Hepatic stellate cell (primary cell): ENCODE results near the gene RAI1.

ENCODE experiments used
- DNase-seq: peaks from one replicate; pipeline ENCODE4 v3.0.0; 2011; ENCODE audit warnings: low spot score

The RAI1 gene

DNA sequence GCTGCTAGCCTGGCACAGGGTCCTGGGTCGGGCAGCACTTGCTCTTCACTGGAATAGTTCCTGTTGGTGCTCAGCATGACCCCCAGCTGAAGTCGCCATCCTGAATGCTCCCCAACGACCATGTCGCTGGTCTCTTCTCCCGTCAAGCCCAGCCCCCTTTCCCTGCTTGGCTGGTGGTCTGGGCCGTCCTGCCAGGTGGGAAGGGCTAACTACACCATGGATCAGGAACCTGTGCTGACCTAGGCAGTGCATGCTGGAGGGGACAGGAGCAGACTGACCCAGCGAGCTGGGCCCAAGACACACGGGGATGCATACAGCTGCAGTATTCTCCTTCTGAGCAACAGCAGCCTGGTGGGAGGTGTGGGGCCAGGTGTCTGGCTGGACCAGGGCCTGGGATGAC lies 164.7 kb downstream of the RAI1 start:
- DNase-seq, result no peak

DNA sequence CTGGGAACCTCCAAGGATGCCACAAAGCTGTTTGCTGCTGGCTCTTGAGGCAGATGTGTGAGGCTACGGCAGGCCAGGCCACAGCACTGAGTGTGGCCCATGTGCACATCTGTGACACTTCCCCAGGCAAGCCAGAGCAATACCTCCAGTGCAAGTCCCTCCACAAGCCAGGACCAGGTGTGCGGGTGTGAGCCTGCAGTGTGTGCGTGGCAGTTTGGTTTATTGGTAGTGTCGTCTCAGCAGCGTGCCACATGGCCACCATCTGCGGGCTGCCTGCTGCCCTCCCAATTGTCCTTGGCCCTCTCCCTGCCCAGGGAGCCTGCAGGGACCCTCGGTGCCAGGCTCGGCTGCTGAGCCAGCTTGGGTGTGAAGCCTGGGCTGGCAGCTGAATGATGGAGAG lies 165.4 kb downstream of the RAI1 start:
- DNase-seq, result no peak

DNA sequence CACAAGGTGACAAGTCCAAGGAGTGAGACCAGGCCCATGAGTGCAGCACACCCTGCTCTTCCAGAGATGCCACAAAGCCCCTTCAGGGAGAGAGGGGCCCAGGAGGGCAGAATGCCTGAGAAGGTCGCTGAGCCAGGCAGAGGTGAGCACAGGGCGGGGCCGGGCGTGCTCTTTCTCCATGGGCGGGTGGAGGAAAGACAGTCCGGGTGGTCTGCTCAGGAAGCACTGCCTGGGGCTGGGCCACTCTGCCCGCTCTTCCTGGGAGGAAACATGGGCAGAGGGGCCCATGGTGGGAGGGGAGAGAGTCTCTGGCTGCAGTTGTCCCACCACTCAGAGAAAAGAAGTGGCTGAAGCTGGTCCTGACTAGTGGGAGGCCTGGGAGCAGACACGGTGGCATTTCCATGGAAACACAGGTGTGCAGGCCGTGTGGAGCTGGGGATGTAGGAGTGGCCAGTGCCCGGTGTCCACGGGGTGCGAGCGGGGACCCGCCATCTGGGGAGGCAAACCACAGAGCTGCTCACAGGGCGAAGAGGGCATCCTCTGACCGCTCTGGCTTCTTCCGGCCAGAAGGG lies 165.9 kb downstream of the RAI1 start:
- no peak for DNase-seq

DNA sequence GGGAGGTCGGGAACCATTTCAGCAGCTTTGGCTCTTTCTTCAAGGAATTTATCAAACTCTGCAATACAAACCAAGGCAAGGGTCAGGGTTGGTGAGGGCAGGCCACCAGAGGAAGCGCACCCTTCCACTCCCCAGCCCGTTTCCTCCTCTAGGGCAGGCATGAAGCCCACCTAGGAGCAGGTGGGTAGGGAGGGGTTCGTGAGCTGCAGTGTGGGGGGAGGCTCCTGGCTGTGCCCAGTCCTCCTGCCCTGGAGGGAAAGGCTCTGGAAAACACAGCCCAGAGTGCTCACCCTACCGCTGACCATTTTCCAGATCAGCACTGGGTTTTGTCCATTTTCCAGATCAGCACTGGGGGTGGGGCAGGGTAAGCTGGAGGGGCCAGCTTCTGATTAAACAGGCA lies 166.5 kb downstream of the RAI1 start:
- no peak for DNase-seq

DNA sequence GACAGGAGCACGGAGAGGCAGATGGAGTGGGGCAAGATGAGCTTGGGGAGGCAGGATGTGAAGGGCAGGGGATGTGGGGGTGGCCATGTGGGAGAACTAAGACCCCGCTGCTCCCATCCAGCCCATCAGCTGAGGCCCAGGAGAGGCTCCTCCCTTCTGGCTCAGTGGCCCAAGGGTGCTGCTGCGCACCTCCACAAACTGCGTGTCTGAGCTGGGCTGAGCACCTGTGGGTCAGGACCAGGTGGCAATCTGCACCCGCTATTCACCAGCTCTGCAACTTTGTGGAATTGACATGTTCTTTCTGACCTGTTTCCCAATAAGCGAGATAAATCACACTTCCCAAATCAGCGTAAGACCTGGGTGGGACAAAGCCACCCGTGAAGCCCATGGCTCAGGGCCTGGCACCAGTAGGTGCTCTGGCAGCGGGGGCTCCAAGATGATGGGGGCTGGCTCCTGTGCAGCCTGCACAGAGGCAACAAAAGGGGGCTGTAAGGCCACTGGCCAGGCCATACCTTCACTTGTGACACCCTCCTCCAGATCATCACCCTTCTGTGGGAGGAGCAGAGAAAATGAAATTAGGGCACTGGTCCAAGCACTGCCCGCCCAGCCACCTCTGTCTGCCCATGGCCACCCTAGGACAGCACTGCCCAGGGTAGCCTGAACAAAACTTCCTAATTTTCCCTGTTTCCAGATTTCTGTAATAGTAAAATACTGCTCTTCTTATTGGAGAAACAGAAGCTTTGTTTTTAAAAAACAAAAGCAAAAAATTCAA lies 167.2 kb downstream of the RAI1 start:
- no peak for DNase-seq

DNA sequence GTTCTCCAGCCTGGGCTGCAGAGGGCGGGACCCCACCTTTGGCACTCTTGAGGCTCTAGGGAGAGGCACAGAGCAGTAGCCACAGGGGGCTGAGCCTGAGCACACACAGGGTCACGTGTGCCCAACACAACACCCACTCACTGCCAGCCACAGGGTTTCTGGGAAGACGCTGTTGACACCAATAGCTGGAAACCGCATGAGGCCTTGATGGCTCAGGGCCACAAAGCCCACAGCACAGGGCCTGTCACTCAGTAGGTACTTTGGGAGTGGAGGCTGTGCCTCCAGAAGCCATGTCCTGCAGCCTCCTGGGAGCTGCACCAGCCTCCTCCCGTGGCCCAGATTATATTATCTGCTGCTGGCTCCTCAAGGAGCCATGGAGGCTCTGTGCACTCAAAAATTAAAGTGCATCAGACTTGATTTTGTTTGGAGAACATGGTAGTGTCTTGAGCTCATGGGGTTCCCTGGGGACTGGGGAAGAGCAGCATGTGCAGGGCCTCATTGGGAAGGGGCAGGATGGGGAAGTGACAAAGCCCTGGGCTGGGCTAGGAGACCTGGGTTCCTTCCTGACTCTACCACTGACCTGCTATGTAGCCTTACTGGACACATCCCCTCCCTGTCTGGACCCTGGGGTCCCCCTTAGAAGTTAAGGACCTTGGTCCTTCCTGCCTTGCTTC lies 168.0 kb downstream of the RAI1 start:
- no peak for DNase-seq

DNA sequence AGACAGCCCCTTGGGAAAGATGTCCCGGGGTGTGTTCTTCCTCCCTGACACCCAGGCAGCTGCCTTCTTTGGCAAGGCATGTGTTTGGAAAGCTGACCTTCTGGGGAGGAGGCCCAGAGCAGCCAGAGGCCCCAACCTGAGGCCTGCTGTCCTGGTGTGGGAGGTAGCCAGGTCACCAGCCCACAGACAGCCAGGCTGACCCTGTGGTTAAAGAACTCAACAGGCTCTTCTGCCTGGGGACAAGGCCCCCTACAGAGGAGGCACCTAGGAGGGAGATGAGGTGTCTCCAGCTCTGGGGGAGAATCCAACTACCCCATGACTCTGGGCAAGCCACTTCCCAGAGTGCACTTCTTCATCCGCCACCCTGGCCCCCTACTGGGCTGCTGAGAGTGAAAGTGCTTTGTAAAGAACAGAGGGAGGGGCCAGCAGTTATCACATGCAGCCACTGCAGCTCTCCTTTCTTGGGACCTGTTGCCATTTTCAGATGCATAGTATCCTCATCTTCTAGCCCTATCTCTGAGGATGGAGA lies 168.7 kb downstream of the RAI1 start:
- no peak for DNase-seq

DNA sequence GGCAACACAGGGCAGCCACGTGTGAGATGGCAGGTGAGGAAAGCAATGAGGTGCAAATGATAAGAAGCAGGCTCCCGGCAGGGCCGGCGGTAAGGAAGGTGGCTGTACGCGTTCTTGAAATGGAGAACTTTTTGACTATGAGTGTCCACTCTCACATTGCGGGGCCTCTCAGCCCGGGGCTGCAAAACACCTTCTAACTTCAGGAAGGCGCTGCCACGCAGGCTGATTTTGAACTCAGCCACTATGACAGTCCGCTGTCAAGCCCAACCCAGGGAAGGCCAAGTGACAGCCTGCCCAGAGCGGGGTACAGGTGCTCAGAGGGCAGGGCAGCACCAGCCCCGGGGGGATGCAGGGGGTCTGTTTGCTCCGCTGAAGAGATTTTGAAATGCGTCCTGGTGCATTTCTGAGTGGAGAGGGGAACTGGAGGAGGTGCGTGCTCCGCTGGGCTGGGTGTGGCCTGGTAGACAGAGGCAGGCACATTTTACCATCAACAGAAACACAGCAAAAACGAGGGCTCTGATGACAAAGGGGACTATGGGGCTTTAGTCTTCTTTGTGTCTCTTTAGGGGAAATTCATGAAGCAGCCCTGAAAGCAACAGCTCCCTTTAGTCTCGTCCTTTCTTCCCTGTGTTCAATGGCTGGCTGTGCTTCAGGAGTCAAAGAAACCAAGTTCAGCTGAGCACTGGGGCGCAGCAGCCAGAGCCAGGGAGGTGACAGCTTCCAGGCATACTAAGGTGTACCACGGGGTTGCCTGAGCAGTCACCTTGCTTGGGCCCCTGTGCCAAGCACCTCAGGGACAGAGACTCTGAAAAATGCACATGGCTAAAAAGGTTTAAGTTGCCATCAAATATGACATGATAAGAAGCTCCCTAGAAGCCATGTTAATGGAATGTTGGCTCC lies 170.1 kb downstream of the RAI1 start:
- no peak for DNase-seq

DNA sequence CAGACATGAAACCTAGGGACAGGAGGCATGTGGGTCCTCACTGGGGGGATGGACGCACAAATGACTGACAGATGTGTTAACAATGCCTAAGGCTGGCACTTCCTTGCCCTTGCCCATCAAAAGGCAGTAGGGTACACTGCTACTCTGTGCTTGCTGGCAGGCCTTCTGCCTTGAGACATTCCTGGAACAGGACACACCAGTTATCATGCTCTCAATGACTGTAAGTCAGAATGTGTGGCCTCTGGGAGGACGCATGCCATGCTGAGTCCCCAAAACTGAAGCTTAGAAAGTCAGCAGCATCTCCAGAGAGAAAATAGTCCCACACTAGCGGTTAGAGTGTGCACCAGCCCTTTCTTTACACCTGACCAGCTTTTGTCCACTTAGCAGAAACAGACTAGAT lies 171.7 kb downstream of the RAI1 start:
- DNase-seq, result no peak

DNA sequence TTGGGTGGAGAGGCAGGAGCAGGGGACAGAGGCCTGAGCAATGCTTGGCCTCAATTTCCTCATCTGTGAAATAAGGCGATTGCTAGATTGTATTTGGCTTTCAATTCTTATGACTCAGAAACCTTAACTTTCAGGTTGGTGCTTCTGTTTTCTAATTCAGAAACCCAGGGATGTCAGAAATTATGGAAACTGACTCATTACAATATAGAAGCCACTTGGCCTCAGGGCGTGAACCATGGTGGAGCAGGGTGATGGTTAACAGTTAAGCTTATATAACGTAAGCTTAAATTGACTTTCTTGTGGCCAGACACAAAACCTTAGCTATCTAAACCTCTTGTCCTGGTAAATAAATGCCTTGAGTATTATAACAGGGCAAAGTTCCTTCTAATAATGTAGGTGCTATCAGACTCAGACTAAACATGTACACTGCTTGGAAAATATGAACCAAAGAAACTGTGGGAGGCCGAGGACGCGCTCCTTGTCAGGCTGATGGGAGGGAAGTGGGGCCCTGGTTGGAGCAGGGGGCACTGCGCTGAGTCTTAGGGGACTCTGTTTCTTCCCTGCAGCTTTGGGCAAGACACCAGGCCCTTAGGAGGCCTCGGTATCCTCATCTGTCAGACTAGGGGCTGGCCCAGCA lies 172.7 kb downstream of the RAI1 start:
- no peak for DNase-seq

DNA sequence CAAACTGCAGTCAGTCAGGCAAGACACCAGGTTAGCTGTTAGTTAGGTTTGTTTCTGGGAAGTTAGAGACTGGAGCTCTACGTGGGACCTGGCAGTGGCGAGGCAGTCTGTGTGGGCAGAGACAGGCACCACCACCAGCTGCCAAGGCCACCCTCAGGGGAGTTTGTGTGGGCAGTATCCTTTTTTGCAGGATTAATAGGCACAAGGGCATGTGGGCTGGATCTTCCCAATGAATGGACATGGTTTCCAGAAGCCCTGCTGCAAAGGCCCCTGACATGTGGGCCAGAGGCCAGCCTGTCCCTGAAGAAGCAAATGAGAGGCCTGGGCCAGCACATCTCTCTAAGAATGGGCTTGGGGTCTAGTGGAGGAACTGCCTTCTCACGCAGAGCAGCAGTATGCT lies 174.7 kb downstream of the RAI1 start:
- DNase-seq, result no peak

DNA sequence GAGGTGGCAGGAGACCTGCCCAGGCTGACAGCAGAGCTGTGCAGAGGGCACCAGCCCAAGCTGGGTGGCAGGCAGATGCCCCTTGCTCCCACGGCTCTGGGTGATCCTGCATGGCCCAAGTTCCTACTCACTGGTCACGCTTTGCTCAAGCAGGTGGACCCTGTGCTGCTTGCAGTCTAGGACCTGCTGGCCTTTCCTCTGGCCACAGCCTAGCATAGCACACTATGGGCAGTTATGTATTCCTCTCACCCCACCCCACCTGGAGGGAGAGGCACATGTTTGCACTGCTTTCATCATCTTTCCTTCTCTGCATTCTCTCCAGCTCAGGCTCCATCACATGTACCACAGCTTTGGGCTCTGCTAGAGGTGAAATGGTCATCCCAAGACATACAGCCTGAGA lies 175.1 kb downstream of the RAI1 start:
- DNase-seq, result no peak

DNA sequence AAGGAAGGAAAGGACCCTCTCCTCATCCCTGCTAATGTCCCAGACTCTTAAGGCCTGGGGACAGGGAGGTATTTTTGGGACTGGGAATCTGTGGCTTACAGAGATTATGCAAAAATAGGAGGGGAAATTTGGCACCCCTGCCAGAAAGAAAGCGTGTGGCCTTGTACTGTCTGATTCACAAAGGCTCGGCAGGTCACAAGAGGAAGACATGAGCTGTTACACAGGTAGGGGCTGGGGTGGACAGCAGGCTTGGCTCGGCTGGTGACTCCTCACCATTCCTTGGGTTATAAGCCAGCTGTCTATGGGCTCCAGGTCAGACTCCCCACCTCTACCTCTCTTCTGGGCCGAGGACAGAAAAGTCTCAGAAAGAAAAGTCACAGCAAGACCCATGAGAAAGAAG lies 176.2 kb downstream of the RAI1 start:
- DNase-seq, result no peak

DNA sequence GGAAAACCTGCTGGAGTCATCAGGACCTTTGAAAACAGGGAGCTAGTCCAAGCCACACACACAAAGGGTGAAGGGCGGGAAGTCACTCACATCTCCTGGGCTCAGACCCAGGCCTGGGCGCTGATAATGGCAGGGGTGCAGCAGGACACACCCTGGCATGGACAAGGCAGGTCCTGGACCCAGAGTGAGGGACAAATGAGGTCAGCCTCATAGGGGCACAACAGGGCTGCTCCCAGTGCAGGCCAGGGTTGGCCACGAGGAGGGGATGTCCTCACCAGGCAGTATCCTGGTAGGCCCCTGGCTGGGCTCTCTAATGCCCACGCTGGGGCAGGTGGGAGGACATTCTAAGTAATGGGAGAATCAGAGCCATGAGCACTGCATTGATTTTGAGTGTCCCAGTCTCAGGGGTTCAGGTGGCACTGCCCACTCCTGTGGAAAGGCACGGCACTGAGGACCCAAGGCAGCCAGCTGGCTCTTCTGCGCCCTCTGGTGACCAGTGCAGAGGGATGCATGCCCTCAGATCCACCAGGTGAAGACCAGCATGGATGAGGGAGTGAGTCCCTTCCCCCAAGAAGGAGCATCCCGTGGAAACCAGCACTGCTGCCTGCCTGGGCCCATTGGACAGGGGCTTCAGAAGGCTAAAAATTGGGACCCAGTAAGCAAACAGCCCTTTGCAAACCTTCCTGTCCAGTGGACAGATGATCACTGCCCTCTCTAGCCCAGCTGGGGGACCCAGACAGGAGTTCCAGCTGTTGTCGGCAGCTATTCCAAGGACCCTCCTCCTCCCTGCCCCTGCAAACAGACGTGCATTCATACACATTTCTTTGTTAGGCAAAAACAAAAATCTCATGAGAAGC lies 178.9 kb downstream of the RAI1 start:
- peak; percentile 84 for DNase-seq

DNA sequence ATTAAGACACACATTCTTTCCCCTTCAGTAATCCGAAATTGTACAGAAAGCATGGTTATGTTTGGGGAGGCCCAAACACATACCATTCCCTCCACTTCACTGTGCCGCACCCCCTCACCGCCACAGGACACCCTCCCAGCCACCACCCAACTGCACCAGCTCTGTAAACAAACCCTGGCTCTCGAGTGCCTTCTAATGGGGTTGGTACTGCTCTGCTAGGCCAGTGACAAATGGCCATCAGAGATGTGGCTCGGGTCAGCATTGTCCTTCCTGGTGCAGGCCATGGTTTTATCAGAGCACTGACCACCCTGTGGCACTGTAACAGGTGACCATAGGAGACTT lies 179.5 kb downstream of the RAI1 start:
- DNase-seq, result no peak
